Measurements from ENCODE around the gene NAA60. TPM values are rescaled to one million over a fixed set of nuclear protein-coding genes. Genes with fewer than 3 reads are reported as not detected.

Gene NAA60
- total RNA-seq, result 54.4 TPM

DNA sequence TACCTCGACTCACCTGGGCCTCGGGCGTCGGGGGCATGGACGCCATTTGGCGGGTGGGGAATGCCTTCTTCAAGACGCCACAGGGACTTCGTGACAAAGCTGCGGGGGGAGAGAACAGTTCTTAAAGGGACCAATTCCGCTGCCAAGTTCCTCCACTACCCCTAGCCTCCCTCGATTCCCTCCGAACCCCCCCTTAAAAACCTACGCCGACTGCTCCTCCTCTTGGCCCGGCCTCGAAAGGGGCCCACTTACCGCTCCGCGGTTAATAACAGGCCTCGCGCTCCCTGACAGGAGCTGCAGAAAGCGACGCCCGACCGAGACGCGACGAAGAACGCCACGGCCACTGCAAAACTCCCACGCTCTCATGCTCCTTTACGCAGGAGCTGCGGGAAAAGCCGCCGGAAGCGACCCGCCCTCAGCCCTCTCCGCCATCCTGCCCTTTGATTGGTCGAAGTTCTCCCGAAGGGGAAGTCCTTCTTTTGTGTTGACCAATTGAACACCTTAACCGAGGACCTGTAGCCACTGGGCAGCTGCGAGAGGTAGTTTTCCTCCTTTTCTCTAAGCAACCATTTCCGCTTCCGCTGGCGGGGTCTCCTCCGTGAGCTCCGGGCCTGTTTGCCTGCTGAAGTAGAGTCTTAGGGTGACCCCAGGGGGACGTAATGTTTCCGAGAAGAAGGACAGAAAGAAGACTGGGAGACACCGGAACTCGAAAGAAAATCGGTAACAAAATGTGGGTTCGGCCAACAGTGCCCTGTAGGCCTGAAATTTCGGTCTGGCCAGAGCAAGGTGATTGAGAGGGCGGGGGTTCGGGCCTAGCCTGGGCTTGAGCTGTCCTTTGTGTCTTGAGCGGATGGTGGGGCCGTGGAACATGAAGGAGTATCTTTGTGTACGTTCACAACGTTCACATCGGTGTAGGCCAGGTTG lies at the start of gene NAA60, which contains the start of gene ZNF597:
Gene NAA60, plus strand, starts transcription at position 573 of the 924 bp plus-strand sequence. CDS start 32,548 bp downstream, outside the sequence.
Gene ZNF597, minus strand, starts transcription at position 397 of the 924 bp plus-strand sequence. Its CDS starts 351 bp downstream, at position 46.
- peak; percentile 85 for DNase-seq (ENCODE audit: low spot score)

DNA sequence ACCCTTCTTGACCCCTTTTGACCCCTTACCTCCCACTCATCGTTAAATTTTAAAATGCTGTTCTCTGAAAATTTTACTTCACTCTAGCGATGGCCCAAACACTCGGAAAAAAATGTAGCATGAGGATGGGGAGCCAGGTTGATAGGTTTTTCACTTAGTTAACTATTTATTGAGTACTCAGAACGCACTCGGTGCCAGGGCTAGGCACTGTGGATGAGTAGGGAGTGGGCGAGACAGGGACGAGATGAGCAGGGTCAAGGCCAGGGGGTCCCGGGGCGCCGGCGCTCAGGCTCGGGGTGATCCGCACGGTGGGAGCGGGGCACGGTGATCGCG lies 43.1 kb upstream of the NAA60 start:
- no peak for DNase-seq (ENCODE audit: low spot score)

DNA sequence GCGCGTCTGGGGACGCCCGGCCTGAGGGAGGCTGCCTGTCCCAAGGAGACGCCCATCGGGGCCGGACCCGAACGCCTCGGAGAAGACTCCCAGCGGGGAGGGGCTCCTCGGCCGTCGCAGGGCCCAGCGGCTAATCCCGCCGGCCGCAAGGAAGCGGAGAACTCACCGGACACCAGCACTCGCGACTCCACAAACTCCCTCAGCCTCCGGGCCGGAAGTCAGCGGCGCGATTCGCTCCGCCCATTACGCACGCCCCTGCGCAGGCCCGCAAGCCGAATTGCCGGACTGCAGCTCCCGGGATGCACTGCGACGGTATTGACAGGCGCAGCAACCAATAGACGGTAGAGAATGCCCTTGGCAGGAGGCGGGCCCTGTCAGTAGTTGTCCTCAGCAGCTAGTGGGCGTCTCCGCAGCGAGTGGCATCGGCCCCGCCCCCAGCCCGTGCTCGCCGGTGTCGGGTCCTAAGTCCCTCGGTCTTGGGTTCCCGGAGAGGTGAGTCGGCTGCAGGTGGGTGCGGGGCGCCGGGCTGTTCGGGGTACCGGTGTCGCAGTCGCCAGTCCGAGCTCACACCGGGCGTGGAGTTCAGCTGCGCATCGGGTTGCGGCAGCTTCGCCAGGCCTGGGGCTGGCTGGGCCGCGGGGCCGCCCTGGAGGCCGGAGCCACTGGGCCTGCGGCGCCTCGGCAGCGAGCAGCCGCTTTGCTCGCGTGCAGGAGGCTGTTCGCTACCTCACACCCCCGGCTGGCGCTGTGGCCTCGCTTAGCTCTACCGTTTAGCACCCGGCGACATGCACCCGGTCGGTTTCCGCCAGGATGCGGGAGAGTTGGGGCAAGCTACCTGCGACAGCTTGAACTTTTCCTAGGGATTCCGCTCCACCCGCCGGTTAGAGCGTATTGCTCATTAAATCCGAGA lies 42.4 kb upstream of the NAA60 start, which contains the start of the genes ZNF174 and ZSCAN32:
Gene ZNF174, plus strand, starts transcription at position 437 of the 910 bp plus-strand sequence. CDS start 790 bp downstream, outside the sequence.
Gene ZSCAN32, minus strand, starts transcription at position 226 of the 910 bp plus-strand sequence. CDS start 3,447 bp downstream, outside the sequence.
- peak; percentile 99 for DNase-seq (ENCODE audit: low spot score)

DNA sequence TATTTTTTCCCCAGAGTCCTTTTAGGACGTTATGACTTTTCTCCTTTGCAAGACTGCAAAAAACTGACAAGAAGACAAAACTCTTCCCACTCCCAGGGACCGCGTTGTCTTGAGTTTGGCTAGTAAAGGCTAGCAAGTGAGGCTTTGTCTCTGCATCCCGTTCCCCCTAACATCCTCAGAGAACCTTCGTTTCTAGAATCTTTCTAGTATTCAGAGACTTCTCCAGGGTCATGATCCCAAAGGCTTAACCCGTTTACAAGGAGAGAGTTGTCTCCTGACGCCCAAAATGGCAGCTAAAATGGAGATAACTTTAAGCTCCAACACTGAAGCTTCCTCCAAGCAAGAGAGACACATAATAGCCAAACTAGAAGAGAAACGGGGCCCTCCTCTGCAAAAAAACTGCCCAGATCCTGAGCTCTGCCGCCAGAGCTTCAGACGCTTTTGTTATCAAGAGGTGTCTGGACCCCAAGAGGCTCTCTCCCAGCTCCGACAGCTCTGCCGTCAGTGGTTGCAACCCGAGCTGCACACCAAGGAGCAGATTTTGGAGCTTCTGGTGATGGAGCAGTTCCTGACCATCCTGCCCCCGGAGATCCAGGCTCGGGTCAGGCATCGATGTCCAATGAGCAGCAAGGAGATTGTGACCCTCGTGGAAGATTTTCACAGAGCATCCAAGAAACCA lies 41.6 kb upstream of the NAA60 start:
- DNase-seq (ENCODE audit: low spot score), result no peak

DNA sequence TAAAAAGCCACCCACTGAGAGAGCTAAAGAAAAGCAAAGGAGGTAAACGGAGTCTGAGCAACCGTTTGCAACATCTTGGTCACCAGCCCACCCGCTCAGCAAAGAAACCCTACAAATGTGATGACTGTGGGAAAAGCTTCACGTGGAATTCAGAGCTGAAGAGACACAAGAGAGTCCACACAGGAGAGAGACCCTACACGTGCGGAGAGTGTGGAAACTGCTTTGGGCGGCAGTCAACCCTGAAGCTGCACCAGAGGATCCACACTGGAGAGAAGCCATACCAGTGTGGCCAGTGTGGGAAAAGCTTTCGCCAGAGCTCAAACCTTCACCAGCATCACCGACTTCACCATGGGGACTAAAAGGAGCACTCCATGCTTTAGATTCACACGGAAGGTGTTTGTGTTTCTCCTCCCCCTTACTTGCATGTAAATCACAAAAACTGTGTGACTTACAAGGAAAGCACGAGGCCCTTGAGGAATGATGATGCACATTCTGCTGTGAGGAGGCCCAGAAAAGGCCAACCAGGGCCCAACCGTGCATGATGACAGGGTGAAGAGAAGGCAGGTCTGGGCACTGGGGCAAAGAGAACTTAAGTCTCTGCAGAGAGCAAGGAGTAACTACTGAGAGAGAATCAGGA lies 34.8 kb upstream of the NAA60 start:
- DNase-seq (ENCODE audit: low spot score), result no peak

DNA sequence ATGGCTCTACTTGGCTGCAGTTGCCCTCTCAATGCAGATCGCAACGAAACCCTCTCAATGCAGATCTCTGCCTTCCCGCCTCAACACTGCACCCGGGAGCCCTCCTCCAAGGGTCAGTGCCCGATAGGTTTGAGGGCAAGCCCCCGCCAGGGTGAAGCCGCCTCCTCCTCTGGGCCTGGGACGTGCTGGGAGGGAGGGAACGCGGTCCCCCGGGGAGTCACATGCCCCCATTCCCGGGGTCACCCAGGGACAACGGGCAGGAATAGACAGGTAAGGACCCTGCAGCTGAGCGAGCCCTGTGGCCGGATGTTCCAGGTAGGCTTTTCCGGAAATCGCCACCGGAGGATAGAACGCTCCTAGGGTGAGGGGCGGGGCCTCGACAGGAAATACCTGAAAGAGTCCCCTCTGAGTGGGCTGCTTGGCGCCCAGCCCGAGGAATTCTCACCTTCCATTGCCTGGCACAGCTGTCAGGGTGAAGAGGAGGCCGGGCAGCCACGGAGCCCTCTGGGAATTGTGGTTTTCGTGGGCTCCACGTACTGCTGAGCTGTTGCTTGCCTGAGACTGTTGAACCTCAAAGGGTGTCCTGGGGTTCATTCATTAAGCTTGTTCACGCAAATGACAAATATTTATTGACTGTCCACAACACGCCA lies 29.6 kb upstream of the NAA60 start:
- no peak for DNase-seq (ENCODE audit: low spot score)

DNA sequence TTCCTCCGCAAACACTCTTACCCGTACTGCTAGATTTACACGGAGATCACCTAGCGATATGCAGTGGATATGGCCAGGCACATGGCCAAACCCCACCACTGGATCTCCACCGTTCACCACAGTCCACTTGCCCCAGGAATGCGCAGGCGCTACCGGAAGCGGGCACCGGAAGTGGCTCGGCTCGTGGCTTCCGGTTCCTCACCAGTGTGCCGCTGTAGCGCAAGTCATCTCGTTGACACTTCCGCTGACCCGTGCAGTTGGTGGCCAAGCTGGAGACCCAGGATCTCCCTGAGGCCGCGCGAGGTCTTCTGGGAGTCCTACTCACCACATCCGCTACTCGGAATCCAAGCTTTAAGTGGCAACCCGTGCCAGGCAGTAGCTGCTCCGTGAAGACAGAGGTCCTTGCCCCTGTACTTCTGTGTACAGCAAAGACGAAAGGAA lies 11.7 kb upstream of the NAA60 start:
- DNase-seq (ENCODE audit: low spot score), result peak; percentile 46

DNA sequence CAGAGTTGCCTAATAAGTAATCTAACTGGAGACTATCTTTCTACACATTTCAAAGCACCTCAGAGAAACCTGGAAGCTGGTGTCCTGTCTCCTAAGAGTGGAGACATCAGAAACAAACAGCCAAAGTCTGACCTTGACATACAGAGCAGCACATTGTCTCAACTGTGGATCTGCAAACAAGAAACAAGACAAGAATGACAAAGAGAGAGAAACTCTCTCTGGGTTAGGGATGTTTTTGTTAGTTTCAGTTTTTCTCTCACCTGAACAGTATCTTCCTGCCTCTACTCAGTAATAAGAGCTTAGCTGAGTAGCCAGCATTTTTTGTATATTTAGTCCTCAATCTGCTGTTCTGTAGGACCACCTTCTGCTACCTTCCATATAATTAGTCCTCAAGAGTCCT lies 9.1 kb upstream of the NAA60 start:
- no peak for DNase-seq (ENCODE audit: low spot score)

DNA sequence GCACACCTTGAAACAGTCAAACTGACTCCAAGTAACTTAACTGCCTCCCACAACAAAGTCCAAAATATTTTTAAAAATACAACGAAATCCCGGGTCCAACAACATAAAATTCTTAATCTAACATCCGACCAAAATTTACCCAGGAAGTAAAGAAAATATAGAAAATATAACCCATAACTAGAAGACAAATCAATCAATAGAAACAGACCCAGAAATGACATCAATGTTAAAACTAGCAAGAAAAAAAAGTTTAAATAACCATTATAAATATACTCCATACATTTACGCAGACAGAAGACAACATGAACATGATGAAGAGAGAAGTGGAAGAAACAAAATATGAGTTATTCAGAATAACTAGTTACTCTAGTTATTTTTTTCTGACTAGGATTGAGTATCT lies 3.8 kb upstream of the NAA60 start:
- no peak for DNase-seq (ENCODE audit: low spot score)

DNA sequence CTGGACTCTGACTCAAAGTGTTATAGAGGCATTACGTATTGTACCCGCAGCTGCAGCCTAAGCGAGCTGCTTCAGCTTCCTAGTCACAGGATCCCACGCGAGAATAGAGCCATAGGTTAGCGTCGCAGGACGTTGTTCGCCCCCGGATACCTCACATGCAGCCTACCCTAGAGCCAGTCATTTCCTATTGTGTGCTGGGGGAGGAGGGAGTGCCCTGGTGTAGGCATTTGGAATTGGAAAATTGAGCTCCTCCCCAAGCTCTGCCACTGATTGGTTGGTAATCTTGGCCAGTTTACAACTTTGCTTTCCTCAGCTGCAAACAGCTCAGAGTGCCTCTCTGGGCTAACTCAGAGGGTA lies 530 bp downstream of the NAA60 start:
- no peak for DNase-seq (ENCODE audit: low spot score)

DNA sequence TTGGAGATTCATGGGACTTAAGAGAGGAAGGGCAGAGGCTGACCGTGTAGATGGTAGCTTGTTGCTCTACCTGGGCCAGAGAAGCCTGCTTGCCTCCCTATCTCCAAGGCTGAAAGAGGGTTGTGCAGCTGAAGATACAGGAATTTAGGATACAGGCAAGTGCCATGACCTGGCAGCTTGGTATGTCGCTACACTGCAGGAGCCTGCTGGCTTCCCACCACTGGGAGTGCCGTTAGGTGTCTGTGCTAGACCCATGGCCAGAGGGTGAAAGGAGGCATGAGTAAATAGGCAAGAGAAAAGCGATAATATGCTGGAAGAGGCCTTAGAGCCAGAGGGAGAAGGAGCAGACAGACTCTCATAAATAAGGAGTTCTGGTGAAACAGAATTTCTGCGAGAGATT lies 10.6 kb downstream of the NAA60 start:
- no peak for DNase-seq (ENCODE audit: low spot score)

DNA sequence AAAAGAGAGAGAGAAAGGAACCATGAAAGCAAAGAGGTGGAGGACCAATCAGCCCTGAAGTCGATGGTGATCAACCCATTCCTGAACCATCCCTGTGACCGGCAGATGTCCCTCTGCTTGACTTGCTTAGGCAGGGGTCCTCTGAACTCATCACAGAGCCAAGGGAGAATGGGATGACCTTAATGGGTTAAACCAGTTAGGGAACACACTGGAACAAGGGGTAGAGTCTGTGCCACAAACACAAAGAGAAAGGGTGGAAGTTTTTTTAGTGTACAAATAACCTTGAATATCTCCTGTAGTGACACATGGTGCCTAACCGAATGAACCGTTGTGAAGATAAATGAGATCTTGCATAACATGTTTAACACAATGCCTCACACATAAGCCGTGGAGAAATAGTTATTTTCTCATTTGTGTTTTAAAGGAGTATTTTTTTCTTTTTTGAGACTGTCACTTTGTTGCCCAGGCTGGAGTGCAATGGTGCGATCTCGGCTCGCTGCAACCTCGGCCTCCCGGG lies 11.2 kb downstream of the NAA60 start:
- no peak for DNase-seq (ENCODE audit: low spot score)

DNA sequence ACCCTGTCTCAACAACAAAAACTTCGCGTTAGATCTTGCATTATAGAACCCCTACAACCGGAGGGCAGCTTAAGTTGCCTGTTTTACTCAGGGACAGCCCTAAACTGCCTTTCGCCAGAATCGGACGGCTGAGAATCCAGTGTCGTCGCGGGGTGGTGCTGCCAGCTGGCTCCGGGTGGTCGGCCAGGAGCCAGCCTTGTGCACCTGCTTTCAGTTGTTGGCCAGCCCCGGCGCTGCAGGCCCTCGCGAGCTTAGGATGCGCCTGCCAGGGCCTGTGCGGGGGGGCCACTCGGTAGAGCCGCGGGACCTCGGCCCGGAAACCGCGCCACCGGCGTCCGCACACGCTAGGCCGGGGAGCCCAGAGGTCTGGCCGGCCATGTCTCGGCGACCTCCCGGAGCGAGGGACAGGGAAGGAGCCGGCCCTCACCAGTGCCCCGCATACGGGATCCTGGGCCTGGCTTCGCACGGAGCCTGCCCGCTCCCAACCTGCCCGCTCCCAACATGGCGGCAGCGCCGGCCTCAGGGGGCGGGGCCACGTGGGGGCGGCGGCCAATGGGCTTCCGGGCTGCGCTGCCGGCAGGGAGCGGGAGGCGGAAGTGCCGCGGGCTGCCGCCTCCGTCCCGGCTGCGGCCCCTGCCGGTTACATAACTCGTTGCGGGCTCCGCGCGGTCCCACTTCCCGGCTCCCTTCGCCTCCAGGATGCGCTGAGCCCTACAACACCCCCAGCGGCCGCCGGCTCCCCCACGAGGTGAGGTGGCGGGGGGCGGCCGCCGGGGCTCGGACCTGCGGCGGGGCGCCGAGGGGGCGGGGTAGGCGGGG lies 14.2 kb downstream of the NAA60 start:
- DNase-seq (ENCODE audit: low spot score), result peak; percentile 92

DNA sequence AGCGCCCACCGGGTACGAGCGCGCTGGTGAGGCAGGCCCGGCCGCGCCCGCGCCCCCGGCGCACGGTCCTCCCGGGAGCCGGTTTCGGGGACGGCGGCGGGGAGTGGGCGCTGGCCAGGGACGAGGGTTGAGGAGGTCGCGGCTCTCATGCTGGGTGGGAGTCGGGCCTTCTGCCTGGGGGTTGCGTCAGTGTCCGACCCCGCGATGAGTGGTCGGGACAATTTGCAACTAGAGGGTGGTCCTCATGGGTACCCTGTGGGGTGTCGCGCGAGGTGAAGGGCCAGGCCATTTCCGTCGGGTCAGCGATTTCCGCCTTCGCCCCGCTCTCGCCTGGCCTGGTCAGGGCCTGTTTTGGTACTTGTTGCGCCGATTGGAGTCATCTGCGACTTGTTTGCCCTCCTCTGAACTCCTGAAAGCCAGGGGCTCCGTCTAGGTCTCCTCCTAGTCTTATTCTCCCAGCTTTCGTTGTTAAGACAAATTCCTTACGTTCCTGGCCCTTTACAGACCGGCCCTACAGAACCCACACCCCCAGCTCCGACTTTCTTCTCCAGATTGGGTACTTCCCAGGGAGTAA lies 14.9 kb downstream of the NAA60 start:
- no peak for DNase-seq (ENCODE audit: low spot score)

DNA sequence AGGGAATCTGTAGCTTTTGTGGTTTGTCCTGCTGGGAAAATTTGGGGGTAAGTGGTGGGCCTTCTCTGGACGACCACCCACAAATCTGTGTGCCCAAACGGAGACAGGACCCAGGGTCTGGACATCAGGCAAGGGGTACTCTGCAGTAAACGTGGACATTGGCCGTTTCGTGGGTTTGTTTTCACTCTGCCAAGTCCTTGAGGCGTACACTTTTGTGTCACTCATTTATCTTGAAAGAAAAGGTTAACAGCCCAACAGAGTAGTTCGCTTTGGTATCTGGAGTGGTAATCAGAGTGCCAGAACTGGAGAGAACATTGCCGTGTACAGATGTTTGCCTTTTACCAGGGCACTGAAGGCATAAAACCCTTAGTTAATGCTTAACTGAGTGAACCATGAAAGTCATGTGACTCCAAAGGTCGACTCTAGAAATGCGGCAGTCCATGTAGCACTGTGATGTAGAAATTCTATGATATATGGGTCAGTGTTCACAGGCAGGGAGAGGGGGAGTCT lies 15.4 kb downstream of the NAA60 start:
- DNase-seq (ENCODE audit: low spot score), result no peak

DNA sequence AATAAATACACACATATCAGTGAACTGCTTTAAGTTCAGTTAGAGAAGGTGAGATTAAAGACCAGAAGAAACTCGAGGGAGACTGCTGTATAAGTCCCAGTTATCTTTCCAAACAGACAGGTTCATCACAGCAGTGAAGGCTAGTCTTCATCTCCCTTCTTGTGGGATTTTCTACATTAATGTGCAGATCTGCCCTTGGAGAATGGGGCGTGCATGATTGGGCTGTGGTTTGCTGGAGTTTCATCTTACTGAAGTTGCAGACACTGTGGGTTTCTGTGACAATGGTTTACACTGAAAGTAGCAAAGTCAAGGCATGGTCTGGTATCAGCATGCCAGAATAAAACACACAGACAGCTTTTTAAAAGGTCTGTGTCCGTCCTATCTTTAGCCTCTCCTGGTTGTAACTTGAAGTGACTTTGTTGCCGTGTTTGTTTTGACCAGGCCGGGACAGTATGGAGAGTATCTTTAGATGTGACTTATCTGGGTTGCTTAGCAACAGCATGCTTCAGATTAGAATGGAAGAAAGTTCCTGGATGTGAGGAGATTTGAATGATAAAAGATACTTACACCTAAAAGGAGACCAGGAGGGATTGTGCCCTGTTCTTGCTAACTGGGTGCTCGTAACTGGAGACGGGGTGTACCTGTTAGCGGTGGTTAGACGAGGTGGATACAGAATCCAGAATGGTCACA lies 16.1 kb downstream of the NAA60 start:
- DNase-seq (ENCODE audit: low spot score), result no peak

DNA sequence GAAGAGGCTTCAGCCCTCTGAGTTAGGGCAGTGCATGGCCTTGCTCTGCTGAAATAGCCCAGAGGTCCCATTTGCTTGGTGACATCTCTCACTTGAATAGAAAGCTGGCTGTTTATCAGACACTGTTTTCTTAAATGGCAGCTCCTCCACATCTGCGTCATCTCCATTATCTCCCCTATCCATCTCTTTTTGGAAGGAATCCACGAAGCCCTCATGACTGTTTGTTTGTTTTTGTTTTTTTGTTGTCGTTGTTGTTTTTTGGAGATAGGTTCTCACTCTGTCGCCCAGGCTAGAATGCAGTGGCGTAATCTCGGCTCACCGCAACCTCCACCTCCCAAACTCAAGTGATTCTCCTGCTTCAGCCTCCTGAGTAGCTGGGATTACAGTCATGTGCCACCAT lies 16.6 kb downstream of the NAA60 start:
- DNase-seq (ENCODE audit: low spot score), result no peak

DNA sequence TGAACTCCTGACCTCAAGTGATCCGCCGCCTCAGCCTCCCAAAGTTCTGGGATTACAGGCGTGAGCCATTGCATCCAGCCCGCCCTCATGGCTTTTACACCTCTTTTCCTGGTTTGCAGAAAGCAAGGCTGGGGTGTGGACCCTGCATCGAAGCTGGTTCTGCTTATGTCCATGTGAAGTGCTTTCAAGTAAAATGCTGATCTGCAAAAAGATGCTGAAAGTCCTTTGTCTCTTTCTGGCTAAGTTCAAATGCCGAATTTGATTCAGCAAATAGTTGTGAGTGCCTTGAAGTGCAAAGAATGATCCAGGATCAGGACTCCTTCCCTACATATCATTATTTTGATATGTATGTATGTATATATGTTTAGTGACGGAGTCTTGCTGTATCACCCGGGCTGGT lies 17.1 kb downstream of the NAA60 start:
- DNase-seq (ENCODE audit: low spot score), result no peak

Measured in ureter (tissue), 1 donor.